Measurements from ENCODE around the gene COL13A1. TPM values are rescaled to one million over a fixed set of nuclear protein-coding genes. Genes with fewer than 3 reads are reported as not detected.

The COL13A1 gene
- total and polyA plus RNA-seq, 2 donors (not counting 1 experiment from before 2014, with no cell fraction given) = 5.7 to 7.4 TPM

DNA sequence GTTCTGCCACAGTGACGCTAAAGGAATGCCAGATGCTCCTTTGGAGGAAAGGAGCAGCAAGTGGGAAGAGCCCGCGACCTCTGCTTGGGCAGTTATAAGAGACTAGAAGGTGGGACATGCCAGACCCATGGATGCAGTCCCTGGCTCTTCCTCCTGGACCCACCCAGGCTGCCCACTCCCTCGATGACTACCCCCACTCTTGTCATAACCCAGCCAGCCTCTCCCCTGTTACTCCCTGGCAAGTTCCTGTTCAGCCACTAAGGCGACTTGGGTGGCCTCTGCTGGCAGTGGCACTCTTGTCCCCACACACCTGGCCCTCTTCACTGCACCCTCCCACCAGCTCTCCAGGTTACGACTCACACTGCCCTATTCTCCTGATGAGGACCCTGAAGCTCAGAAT, 33.5 kb downstream of the COL13A1 start:
- no peak overlapping the region for H3K27ac ChIP-seq (ENCODE audit: insufficient read depth, low read length)
- H3K4me2 ChIP-seq (ENCODE audit: extremely low read depth, insufficient read depth, low read length) = no peak overlapping the region
- H3K4me3 ChIP-seq (replicated peaks in 1 of 4; ENCODE audit: control extremely low read depth in 1 of 4, insufficient read depth in 1 of 4, low read depth in 3 of 4, low read length in 4 of 4) = no peak overlapping the region
- no peaks in the 10 kb centered on the region for H3K27me3 ChIP-seq (ENCODE audit: control insufficient read depth, insufficient read depth, low read length)
- peaks cover 8% of the 10 kb centered on the region for H3K4me1 ChIP-seq (ENCODE audit: control insufficient read depth, extremely low read depth, insufficient read depth, low read length)
- H3K36me3 ChIP-seq (ENCODE audit: control insufficient read depth, insufficient read depth, low read length) = no peaks in the 10 kb centered on the region
- TF ChIP-seq, protein P1, sequence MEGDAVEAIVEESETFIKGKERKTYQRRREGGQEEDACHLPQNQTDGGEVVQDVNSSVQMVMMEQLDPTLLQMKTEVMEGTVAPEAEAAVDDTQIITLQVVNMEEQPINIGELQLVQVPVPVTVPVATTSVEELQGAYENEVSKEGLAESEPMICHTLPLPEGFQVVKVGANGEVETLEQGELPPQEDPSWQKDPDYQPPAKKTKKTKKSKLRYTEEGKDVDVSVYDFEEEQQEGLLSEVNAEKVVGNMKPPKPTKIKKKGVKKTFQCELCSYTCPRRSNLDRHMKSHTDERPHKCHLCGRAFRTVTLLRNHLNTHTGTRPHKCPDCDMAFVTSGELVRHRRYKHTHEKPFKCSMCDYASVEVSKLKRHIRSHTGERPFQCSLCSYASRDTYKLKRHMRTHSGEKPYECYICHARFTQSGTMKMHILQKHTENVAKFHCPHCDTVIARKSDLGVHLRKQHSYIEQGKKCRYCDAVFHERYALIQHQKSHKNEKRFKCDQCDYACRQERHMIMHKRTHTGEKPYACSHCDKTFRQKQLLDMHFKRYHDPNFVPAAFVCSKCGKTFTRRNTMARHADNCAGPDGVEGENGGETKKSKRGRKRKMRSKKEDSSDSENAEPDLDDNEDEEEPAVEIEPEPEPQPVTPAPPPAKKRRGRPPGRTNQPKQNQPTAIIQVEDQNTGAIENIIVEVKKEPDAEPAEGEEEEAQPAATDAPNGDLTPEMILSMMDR (conservative IDR thresholded peaks at IDR 0.05 in 1 of 2, IDR thresholded peaks at IDR 0.05 in 1 of 2; ENCODE audit: low read depth in 1 of 2, low read length in 2 of 2) = no peak
- no peak for TF ChIP-seq EZH2 (IDR thresholded peaks at IDR 0.05; ENCODE audit: low read length, missing control alignments)
- no peak for DNase-seq (ENCODE audit: low read depth in 2 of 2)
- H2AFZ ChIP-seq (ENCODE audit: low read length) = no peak overlapping the region
- no peak overlapping the region for H3K9ac ChIP-seq (ENCODE audit: insufficient read depth, low read length)
- H4K20me1 ChIP-seq (ENCODE audit: control insufficient read depth, extremely low read depth, insufficient read depth, low read length) = no peaks in the 10 kb centered on the region
- no peaks in the 10 kb centered on the region for H3K79me2 ChIP-seq (ENCODE audit: control insufficient read depth, insufficient read depth, low read length)
- H3K9me3 ChIP-seq (ENCODE audit: control insufficient read depth, insufficient read depth, low read depth, low read length) = no peaks in the 10 kb centered on the region

- Histone ChIP-seq H3K36me3 (ENCODE audit: control insufficient read depth, insufficient read depth, low read length) (no peaks in the 10 kb centered on the region), H4K20me1 (ENCODE audit: control insufficient read depth, extremely low read depth, insufficient read depth, low read length) (no peaks in the 10 kb centered on the region), H3K9ac (ENCODE audit: insufficient read depth, low read length) (no peak overlapping the region), H3K27me3 (ENCODE audit: control insufficient read depth, insufficient read depth, low read length) (no peaks in the 10 kb centered on the region), H3K4me2 (ENCODE audit: extremely low read depth, insufficient read depth, low read length) (no peak overlapping the region), H3K4me3 (replicated peaks in 1 of 4; ENCODE audit: control extremely low read depth in 1 of 4, insufficient read depth in 1 of 4, low read depth in 3 of 4, low read length in 4 of 4) (no peak overlapping the region), H3K79me2 (ENCODE audit: control insufficient read depth, insufficient read depth, low read length) (no peaks in the 10 kb centered on the region), H3K9me3 (ENCODE audit: control insufficient read depth, insufficient read depth, low read depth, low read length) (no peaks in the 10 kb centered on the region), H2AFZ (ENCODE audit: low read length) (no peak overlapping the region), H3K27ac (ENCODE audit: insufficient read depth, low read length) (no peak overlapping the region), H3K4me1 (ENCODE audit: control insufficient read depth, extremely low read depth, insufficient read depth, low read length) (peaks cover 8% of the 10 kb centered on the region)
- TF ChIP-seq EZH2 (IDR thresholded peaks at IDR 0.05; ENCODE audit: low read length, missing control alignments) = no peak
- TF ChIP-seq, protein P1 (conservative IDR thresholded peaks at IDR 0.05 in 1 of 2, IDR thresholded peaks at IDR 0.05 in 1 of 2; ENCODE audit: low read depth in 1 of 2, low read length in 2 of 2) = no peak
- no peak for DNase-seq (ENCODE audit: low read depth in 2 of 2)
Observed at GRCh38 chr10:69835875-69836730, 34.4 kb downstream of the COL13A1 start.

DNA sequence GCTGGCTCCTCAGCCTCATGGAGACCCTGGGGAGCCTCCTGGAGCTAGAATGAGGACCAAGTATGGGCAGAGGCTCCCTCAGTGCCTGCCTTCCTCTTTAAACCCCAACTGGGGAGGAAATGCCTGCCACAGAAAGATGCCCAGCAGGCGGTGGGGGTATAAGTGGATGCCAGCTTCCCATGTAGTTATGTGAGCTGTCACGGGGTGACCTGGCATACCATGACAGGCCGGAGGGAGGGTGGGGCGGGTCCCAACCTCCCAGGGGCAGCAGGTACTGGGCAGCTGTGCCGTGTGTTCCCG, 35.0 kb downstream of the COL13A1 start:
- no peaks in the 10 kb centered on the region for H3K36me3 ChIP-seq (ENCODE audit: control insufficient read depth, insufficient read depth, low read length)
- H3K4me1 ChIP-seq (ENCODE audit: control insufficient read depth, extremely low read depth, insufficient read depth, low read length) = peaks cover 8% of the 10 kb centered on the region
- no peaks in the 10 kb centered on the region for H3K79me2 ChIP-seq (ENCODE audit: control insufficient read depth, insufficient read depth, low read length)
- no peak overlapping the region for H3K4me2 ChIP-seq (ENCODE audit: extremely low read depth, insufficient read depth, low read length)
- TF ChIP-seq, protein P1 (conservative IDR thresholded peaks at IDR 0.05 in 1 of 2, IDR thresholded peaks at IDR 0.05 in 1 of 2; ENCODE audit: low read depth in 1 of 2, low read length in 2 of 2) = no peak
- TF ChIP-seq EZH2 (IDR thresholded peaks at IDR 0.05; ENCODE audit: low read length, missing control alignments) = no peak
- no peak overlapping the region for H3K9ac ChIP-seq (ENCODE audit: insufficient read depth, low read length)
- no peak overlapping the region for H3K4me3 ChIP-seq (replicated peaks in 1 of 4; ENCODE audit: control extremely low read depth in 1 of 4, insufficient read depth in 1 of 4, low read depth in 3 of 4, low read length in 4 of 4)
- no peaks in the 10 kb centered on the region for H3K27me3 ChIP-seq (ENCODE audit: control insufficient read depth, insufficient read depth, low read length)
- no peak overlapping the region for H3K27ac ChIP-seq (ENCODE audit: insufficient read depth, low read length)
- no peaks in the 10 kb centered on the region for H3K9me3 ChIP-seq (ENCODE audit: control insufficient read depth, insufficient read depth, low read depth, low read length)
- no peaks in the 10 kb centered on the region for H4K20me1 ChIP-seq (ENCODE audit: control insufficient read depth, extremely low read depth, insufficient read depth, low read length)
- no peak for DNase-seq (ENCODE audit: low read depth in 2 of 2)
- H2AFZ ChIP-seq (ENCODE audit: low read length) = no peak overlapping the region
